ENCODE data around the gene ABCF3.

ABCF3 gene

GRCh38 chr3:184188080-184188479 is 2.1 kb downstream of the ABCF3 start:
- no peak for DNase-seq

- no peak for DNase-seq
Observed at GRCh38 chr3:184189421-184189820, 3.4 kb downstream of the ABCF3 start.

DNA sequence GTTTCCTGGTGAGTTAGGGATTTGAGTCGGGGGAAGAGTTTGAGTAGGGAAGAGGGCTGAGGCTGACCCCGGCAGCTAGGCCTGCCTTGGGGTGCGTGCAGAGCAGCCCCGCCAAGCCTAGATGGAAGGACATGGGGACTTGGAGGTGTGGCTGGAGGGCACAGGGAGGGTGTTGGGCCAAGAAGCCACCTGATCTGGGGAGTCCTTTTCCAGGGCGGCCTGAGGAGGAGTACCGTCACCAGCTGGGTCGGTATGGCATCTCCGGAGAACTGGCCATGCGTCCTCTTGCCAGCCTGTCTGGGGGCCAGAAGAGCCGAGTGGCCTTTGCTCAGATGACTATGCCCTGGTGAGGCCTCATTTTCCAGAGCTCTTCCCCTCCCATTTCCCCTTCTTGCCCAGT is 6.9 kb downstream of the ABCF3 start:
- DNase-seq, result no peak

DNA sequence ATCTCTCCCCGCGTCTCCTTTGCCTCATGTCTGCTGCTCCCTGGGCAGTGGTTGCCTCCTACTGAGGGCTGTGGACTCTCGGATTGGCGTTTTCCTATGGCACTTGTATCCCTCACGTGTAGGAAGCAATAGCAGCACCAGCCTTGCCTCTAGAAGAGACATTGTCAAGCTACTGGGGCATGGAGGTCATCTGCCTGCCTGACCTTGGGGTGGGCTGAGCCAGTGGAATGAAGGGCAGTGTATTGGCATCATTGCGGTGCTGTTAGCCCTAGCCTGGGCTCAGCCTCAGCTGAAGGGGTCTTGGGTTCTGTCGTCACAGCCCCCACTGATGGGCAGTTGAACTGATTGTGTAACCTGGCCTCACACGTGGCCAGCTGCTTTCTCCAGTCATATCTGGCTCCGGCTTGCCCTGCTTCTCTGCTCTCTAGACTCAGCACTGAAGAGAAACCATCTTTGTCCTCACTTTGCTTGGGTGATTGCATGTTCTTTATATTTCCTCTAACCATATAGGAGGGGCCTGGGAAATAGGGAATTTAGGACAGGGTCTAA is 8.1 kb downstream of the ABCF3 start:
- DNase-seq, result no peak

DNA sequence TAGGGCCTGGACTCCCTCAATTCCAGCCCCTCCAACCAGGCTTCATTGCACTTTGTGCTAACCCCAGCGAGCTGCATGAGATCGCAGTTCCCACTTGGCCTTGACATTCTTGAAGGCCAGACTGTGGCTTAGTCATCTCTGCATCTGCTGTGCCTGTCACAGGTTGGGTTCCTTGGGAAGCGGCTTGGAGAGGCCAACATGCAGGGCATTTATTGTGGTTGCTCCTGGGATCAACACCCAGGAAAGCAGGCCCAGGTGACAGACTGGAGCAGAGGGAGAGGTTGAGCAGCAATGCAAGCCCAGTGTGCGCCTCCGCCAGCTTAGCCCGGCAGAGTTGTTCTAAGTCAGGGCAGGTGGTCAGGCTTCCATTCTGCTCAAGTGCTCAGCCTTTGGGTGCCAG is 10.5 kb downstream of the ABCF3 start:
- no peak for DNase-seq

- no peak for DNase-seq
Observed at GRCh38 chr3:184198509-184198908, 12.5 kb downstream of the ABCF3 start.

GRCh38 chr3:184200825-184201224 is 14.8 kb downstream of the ABCF3 start:
- no peak for DNase-seq

GRCh38 chr3:184203526-184203925 is 17.5 kb downstream of the ABCF3 start:
- no peak for DNase-seq

DNA sequence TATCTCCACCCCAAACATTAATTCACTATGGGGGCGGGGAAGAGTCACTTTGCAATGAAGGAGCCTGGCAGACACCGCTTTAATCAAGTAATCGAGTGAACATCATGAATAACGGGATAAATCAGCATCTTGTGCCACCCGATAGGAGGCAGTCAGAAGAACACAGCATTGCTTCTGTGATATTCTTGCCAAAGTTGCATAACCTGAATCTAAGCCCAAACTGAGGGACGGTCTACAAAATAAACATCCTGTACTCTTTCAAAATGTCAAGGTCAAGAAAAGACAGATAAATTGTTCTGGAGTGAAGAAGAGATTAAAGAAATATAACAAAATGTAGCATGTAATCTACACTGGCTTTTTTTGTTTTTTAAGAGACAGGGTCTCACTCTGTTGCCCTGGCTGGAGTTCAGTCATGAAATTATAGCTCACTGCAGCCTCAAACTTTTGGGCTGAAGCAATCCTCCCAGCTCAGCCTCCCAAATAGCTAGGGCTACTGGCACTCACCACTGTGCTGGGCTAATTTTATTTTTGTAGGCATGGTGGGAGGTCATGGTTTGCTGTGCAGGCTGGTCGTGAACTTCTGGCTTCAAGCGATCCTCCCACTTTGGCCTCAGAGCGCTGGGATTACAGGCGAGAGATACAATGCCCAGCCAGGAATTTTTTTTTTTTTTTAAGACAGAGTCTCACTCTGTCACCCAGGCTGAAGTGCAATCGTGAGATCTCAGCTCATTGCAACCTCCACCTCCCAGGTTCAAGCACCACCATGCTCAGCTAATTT is 23.3 kb downstream of the ABCF3 start:
- no peak for DNase-seq

DNA sequence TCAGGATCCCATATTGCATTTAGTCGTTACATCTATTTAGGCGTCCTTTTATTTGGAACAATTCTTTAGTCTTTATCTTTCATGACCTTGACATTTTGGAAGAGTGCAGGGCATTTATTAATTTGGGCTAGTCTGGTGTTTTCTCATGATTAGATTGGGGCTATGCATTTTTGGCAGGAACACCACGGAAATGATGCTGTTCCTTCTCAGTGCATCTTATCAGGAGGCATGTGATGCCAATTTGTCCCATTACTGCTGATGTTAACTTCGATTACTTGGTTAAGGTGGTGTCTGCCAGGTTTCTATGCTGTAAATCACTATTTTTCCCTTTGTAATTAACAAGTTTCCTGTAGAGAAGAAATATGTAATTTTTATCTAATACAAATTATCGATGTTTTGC is 25.3 kb downstream of the ABCF3 start:
- DNase-seq, result no peak

DNA sequence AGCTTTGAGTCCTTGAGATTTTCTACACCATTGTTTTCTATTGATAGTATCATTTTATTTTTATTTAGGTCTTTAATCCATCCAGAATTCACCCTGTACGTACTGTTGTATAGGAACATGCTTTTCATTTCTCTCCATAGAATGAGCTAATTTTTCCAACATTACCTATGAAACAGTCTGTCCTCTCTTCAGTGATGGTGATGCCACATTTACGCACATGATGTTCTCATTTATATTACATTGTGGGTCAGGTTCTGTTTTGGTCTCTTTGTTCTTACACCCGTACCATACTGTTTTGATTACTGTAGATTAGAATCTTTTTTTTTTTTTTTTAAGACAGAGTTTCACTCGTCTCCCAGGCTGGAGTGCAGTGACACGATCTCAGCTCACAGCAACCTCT is 25.7 kb downstream of the ABCF3 start:
- no peak for DNase-seq

DNA sequence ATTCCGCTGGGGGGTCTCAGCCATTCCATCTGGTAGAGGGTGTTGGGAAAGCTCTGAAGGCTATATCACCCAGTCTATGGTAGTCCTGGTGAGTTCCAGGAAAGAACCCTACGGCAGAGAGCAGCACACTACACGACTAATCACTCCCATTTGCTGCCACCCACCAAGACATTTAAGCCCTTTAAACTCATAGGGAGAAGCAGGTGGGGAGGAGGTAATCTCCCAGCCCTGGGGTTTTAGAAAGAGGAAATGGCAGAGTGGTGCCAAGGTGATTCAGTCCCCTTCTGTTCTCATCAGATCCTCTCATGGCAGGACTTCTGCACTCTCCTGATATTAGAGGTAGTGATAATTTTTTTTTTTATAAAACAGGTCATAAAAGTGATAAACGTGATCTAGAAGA is 32.8 kb downstream of the ABCF3 start:
- no peak for DNase-seq

DNA sequence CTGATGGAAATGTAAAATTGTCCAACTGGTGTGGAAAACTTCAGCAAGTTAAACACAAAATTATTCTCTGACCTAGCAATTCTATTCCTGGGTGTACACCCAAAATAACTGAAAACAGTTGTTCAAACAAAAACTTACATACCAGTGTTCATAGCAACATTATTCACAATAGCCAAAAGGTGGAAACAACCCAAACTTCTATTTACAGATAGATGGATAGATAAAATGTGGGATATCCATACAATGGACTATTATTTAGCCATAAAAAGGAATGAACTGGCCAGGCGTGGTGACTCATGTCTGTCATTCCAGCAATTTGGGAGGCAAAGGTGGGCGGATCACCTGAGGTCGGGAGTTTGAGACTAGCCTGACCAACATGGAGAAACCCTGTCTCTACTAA is 36.5 kb downstream of the ABCF3 start:
- no peak for DNase-seq

GRCh38 chr3:184223946-184224345 is 37.9 kb downstream of the ABCF3 start:
- DNase-seq, result no peak

GRCh38 chr3:184227481-184227935 is 41.5 kb downstream of the ABCF3 start:
- peak in 1 of 2 donors; percentile 48 for DNase-seq

GRCh38 chr3:184228376-184229137 is 42.6 kb downstream of the ABCF3 start:
- DNase-seq, result no peak

GRCh38 chr3:184229394-184230080 is 43.5 kb downstream of the ABCF3 start, which contains the start of gene VWA5B2:
Gene VWA5B2, plus strand, starts transcription at chr3:184229585. Its CDS starts 944 bp downstream, at chr3:184230529.
- DNase-seq, result peak in 1 of 2 donors; percentile 14

DNA sequence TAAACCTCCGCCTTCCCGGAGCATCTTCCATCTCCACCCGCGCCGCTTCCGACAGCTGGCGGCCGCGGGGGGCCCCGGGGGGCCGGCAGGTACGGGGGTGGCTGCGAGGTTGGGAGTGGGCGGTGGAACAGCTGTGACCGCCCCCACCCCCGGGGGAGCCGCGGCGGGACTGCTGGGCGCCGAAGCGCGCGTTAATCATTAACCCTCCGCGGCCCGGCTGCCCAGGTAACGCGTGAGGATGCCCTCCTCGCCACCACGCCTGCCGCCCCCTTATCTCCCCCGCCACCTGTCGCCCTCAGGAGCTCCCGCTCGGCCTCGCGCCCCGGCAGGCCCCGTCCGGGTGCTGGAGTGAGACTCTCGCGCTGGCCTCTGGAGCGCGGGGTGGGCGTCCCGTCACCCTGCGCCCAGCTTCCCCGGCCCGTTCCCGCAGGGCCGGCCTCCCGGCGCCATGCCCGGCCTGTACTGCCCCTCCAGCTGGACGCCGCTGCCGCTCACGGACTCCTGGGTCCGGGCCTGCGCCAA is 44.1 kb downstream of the ABCF3 start:
- no peak for DNase-seq

GRCh38 chr3:184230603-184231528 is 44.9 kb downstream of the ABCF3 start:
- DNase-seq, result no peak

GRCh38 chr3:184231671-184232070 is 45.7 kb downstream of the ABCF3 start:
- no peak for DNase-seq

GRCh38 chr3:184233127-184233843 is 47.3 kb downstream of the ABCF3 start:
- DNase-seq, result no peak

All from inflammatory macrophage treated with lipopolysaccharide for 1 hour (primary cell).